ENCODE results near the gene GPR17. TPM values are rescaled to one million over a fixed set of nuclear protein-coding genes. Genes with fewer than 3 reads are reported as not detected.

Gene GPR17
- total and polyA plus RNA-seq, 9 of the 15 experiments (the other 6 are each of a cell fraction or from before 2014, with no cell fraction given): not detected

DNA sequence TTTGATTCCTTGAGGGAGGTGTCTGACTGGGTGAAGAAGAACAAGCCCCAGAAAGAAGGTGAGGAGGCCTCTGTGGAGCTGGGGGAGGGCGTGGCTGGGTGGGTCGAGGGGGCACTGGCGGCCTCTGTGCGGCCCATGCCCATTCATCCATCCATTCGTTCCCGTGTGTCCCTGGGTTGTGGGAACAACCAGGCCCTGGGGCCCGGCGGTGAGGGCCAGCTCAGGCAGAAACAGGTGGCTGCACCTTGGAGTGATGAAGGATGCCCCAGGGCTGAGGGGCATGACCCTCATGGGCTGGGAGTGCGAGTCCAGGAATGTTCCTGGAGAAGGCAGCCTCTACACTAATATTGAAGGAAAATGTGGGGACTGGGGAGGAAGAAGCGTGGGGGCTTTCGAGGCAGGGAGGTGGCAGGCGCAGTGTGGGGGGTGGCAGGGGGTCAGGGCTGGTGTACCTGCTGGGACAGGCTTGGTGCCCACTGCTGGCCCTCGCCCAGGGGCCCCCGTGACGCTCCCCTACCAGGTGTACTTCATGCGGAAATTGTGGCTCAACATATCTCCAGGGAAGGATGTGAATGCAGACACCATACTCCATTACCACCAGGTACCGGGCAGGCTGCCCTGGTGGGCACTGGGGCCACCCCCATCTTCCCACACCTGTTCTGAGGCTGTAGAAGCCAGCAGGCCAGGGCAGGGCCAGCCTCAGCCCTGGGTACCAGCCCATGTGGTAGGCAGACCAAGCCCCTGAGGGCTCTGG, 11.2 kb upstream of the GPR17 start:
- FAIRE-seq: no peak
- intact Hi-C loops (cut with micrococcal nuclease): no loop called here
- 10% methylated on average over 15 of the region's 17 CpGs for WGBS (ENCODE audit: insufficient coverage, low coverage, missing lambda C conversion rate)
- no peak overlapping the region for H2AFZ ChIP-seq (ENCODE audit: low read depth, low read length)
- POLR2A ChIA-PET: no interaction called here
- H3K27me3 ChIP-seq (ENCODE audit: control insufficient read depth in 2 of 2, insufficient read depth in 2 of 2, low read length in 2 of 2): peaks cover 7 to 43% of the 10 kb centered on the region in 2 experiments; a peak in 4 of 5 replicates
- no peak overlapping the region; a peak in 1 of 4 replicates for H3K9ac ChIP-seq (ENCODE audit: insufficient read depth in 1 of 2, low read depth in 2 of 2, low read length in 2 of 2)
- DNase-seq (ENCODE audit: extremely low read depth in 1 of 4, low spot score in 3 of 4): no peak
- no peak overlapping the region for H3K4me3 ChIP-seq
- no peaks in the 10 kb centered on the region for H3K36me3 ChIP-seq (ENCODE audit: control insufficient read depth, insufficient read depth, low read length)
- no peak overlapping the region for H3K4me2 ChIP-seq (ENCODE audit: insufficient read depth, low read length)
- no peak for ATAC-seq
- H3K9me1 ChIP-seq (ENCODE audit: control insufficient read depth, insufficient read depth, low read length): no peaks in the 10 kb centered on the region
- BruUV-seq (replicated peaks): no TSS peak
- H4K20me1 ChIP-seq (replicated peaks; ENCODE audit: control insufficient read depth, insufficient read depth, low read length): peaks cover 4% of the 10 kb centered on the region; the same call in 1 of the 2 replicates
- H3K27ac ChIP-seq (ENCODE audit: extremely low read depth, low read depth, low read length): no peak overlapping the region
- no peaks in the 10 kb centered on the region for H3K79me2 ChIP-seq (ENCODE audit: control insufficient read depth, insufficient read depth, low read length)
- no peak for TF ChIP-seq NFATC3 (IDR thresholded peaks at IDR 0.05)
- no peak for TF ChIP-seq RBM39 (optimal IDR thresholded peaks at IDR 0.05; ENCODE audit: low read depth, low read length)
- TF ChIP-seq CAMTA2 (CRISPR knock-in tag; conservative IDR thresholded peaks at IDR 0.05): no peak
- TF ChIP-seq ERF (CRISPR knock-in tag; IDR thresholded peaks at IDR 0.05): no peak
- TF ChIP-seq HNRNPL (IDR thresholded peaks at IDR 0.05; ENCODE audit: low read depth, low read length): no peak
- TF ChIP-seq ZNF41 (CRISPR knock-in tag; conservative IDR thresholded peaks at IDR 0.05): no peak
- no peak for TF ChIP-seq SMARCA5 (IDR thresholded peaks at IDR 0.05)
- no peak for TF ChIP-seq KLF10 (CRISPR knock-in tag; IDR thresholded peaks at IDR 0.05)
- no peak for TF ChIP-seq FOXP1 (CRISPR knock-in tag; IDR thresholded peaks at IDR 0.05)
- no peak for TF ChIP-seq SUPT5H (IDR thresholded peaks at IDR 0.05)
- no peak for TF ChIP-seq POLR2H (tag; IDR thresholded peaks at IDR 0.05; ENCODE audit: low read depth)
- no peak for TF ChIP-seq ATF1 (CRISPR knock-in tag; IDR thresholded peaks at IDR 0.05)
- TF ChIP-seq ATF1 (tag; IDR thresholded peaks at IDR 0.05): no peak
- no peak for TF ChIP-seq ZNF696 (CRISPR knock-in tag; conservative IDR thresholded peaks at IDR 0.05)
- no peak for TF ChIP-seq ZFX (CRISPR knock-in tag; IDR thresholded peaks at IDR 0.05)
- TF ChIP-seq HNRNPH1 (optimal IDR thresholded peaks at IDR 0.05; ENCODE audit: low read depth, low read length): no peak
- TF ChIP-seq MTA1 (IDR thresholded peaks at IDR 0.05; ENCODE audit: borderline replicate concordance): no peak
- TF ChIP-seq SMAD4 (CRISPR knock-in tag; conservative IDR thresholded peaks at IDR 0.05): no peak
- TF ChIP-seq CBX1 (IDR thresholded peaks at IDR 0.05; ENCODE audit: low read depth): no peak
- no peaks in the 10 kb centered on the region for H3K9me3 ChIP-seq (replicated peaks; ENCODE audit: control insufficient read depth, insufficient read depth, low read depth, low read length)
- H3K4me1 ChIP-seq (replicated peaks in 1 of 2; ENCODE audit: control insufficient read depth in 2 of 2, insufficient read depth in 2 of 2, low read length in 2 of 2): peaks cover 14 to 73% of the 10 kb centered on the region in 2 experiments
- CTCF ChIA-PET (ENCODE audit: low intra/inter-chr PET ratio): no interaction called here
- in situ Hi-C loops (cut with MboI): no loop called here

All from K562 (cell line).